NT2/D1 (cell line): ENCODE results near the gene SCAMP1.

ENCODE experiments used
- SUZ12 ChIP-seq: IDR thresholded peaks from 2 replicates; pipeline ENCODE4 v1.6.1; 2011; ENCODE audit not compliant: insufficient read length, insufficient read depth; ENCODE audit errors: extremely low read depth
- YY1 ChIP-seq: IDR thresholded peaks from 2 replicates; pipeline ENCODE4 v1.6.1; 2011; ENCODE audit not compliant: insufficient read length, insufficient read depth

DNA sequence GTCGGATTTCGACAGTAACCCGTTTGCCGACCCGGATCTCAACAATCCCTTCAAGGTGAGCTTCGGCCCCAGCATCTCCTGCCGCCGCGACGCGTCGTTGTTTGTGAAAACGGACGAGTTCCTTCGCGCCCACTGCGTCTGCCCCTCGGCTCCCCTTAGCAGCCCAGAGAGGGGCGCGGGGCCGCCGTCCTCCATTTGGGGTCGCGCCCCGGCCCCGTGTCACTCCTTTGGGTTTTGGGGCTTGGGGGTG lies 182 bp downstream of the SCAMP1 start:
- TF ChIP-seq YY1 (no peak), SUZ12 (no peak)
